PFSK-1 (cell line): ENCODE data around the gene RBFOX1.

Experiments
- FOXP2 ChIP-seq: optimal IDR thresholded peaks from 2 replicates; pipeline ENCODE3; 2011; ENCODE audit warnings: borderline replicate concordance, control low read depth, inconsistent platforms; ENCODE audit not compliant: insufficient read depth; ENCODE audit errors: extremely low read length, extremely low read depth
- POLR2AphosphoS5 ChIP-seq: IDR thresholded peaks from 2 replicates; pipeline ENCODE4 v1.6.1; 2012; ENCODE audit warnings: low read depth, mild to moderate bottlenecking, control low read depth, low read length, moderate library complexity
- REST ChIP-seq, 2 experiments: IDR thresholded peaks; 2 replicates each; pipeline versions ENCODE4 v1.6.1 to v1.8.0; 2011 to 2012; ENCODE audit warnings: low read depth in 2 of 2, low read length in 2 of 2, control low read depth in 1 of 2, inconsistent platforms in 1 of 2, mild to moderate bottlenecking in 1 of 2, moderate library complexity in 1 of 2; ENCODE audit not compliant: insufficient read depth in 1 of 2
- SIN3A ChIP-seq: IDR thresholded peaks from 2 replicates; pipeline ENCODE4 v1.6.1; 2012; ENCODE audit warnings: mild to moderate bottlenecking, low read length, moderate library complexity, borderline replicate concordance; ENCODE audit not compliant: insufficient read depth
- TAF1 ChIP-seq: IDR thresholded peaks from 2 replicates; pipeline ENCODE4 v1.6.1; 2012; ENCODE audit warnings: low read length, control low read depth, borderline replicate concordance; ENCODE audit not compliant: insufficient read depth

RBFOX1 gene

GRCh38 chr16:7731141-7731540 is 398.5 kb downstream of the RBFOX1 start:
- no peak for TF ChIP-seq SIN3A
- TF ChIP-seq POLR2AphosphoS5, result no peak
- no peak for TF ChIP-seq FOXP2
- TF ChIP-seq REST (IDR thresholded peaks at IDR 0.05; ENCODE audit: insufficient read depth in 1 of 2, low read depth in 2 of 2, low read length in 2 of 2), result no peak
- TF ChIP-seq TAF1, result no peak

- TF ChIP-seq POLR2AphosphoS5 (no peak), TAF1 (no peak), FOXP2 (no peak)
Observed at GRCh38 chr16:7736138-7736665, 403.6 kb downstream of the RBFOX1 start.

- no peak for TF ChIP-seq SIN3A
- TF ChIP-seq TAF1, result no peak
- no peak for TF ChIP-seq REST (IDR thresholded peaks at IDR 0.05; ENCODE audit: insufficient read depth in 1 of 2, low read depth in 2 of 2, low read length in 2 of 2)
- no peak for TF ChIP-seq FOXP2
- TF ChIP-seq POLR2AphosphoS5, result no peak
Observed at GRCh38 chr16:7742626-7743025, 410.0 kb downstream of the RBFOX1 start.

- no peak for TF ChIP-seq POLR2AphosphoS5
- no peak for TF ChIP-seq TAF1
- TF ChIP-seq FOXP2, result no peak
- TF ChIP-seq REST (IDR thresholded peaks at IDR 0.05; ENCODE audit: insufficient read depth in 1 of 2, low read depth in 2 of 2, low read length in 2 of 2), result no peak
Observed at GRCh38 chr16:7744546-7745264, 412.1 kb downstream of the RBFOX1 start.

GRCh38 chr16:7745276-7745675 is 412.6 kb downstream of the RBFOX1 start:
- TF ChIP-seq REST (IDR thresholded peaks at IDR 0.05; ENCODE audit: insufficient read depth in 1 of 2, low read depth in 2 of 2, low read length in 2 of 2), result no peak
- no peak for TF ChIP-seq SIN3A
- no peak for TF ChIP-seq FOXP2
- TF ChIP-seq TAF1, result no peak
- no peak for TF ChIP-seq POLR2AphosphoS5
